HG03521 (cell line): ENCODE results near the gene AKR1D1.

Experiments used
- ATAC-seq: cut with Tn5 transposase; IDR thresholded peaks from one replicate; pipeline ENCODE4 v1.9.1; 2021; ENCODE audit warnings: mild to moderate bottlenecking, moderate library complexity; ENCODE audit not compliant: unreplicated experiment

AKR1D1 gene

DNA sequence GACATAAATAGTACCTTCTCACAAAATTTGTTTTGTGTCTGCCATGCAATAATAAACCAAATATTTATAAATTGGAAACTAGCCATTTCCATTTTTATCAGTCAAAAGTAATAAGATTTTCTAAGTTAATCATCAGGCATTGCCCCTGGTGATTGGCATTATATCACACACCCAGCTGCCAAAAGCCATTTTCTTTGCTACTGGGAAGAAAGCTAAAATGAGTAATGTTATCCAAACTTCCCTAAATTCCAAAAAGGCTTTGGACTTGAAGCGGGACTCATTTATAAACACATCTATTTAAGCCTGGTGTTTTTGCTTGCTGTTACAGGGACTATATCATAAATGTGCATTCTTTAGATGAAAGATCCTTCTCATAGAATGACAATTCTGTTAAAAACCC, 86.0 kb downstream of the AKR1D1 start:
- ATAC-seq: no peak

DNA sequence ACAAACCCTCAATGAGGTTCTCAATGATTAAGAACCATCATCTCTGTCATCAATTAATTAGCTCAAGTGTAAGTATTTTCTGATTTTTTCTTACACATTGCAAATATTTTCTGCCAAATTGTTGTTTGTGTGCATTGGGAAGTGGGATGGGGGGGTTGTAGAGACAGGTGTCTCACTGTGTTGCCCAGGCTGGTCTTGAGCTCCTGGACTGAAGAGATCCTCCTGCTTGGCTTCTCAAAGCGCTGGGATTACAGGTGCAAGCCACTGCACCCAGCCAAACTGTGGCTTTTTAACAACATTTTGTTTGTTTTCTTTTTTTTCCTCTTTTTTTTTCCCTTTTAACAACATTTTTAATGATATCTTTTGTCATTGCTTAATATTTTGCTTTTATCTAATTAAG, 87.5 kb downstream of the AKR1D1 start:
- ATAC-seq: no peak

DNA sequence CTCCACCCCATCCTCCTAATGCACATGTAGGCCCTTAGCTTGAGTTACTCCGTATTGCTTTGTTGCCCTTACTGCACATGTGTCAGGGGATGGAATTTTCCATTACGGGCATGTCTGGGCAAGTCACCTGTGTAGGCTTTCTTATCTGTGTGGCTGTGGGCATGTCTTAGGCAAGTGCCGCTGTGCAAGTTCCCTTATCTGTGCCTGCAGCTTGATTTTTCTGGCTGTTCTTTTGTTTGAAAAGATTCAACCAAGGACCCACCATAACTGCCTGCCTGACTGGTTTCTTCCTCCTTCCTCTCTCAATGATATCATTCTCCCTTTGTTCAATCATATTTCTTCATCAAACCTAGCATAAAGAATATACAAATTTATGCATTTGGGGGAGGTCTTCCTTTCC, 88.5 kb downstream of the AKR1D1 start:
- ATAC-seq: no peak

DNA sequence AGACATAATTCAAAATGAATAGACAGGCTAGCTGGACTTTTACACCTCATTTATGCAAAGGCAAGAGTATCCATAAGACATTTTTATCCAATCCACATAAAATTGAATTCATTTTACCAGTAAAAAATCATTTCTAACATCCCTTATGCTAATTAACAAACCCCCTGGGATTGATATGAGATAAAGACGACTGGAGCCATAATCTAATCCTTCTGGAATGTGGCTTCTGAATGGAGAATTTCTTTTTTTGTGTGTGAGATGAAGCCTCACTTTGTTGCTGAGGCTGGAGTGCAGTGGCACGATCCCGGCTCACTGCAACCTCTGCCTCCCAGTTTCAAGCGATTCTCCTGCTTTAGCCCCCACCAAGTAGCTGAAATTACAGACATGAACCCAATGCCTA, 90.4 kb downstream of the AKR1D1 start:
- ATAC-seq: no peak

DNA sequence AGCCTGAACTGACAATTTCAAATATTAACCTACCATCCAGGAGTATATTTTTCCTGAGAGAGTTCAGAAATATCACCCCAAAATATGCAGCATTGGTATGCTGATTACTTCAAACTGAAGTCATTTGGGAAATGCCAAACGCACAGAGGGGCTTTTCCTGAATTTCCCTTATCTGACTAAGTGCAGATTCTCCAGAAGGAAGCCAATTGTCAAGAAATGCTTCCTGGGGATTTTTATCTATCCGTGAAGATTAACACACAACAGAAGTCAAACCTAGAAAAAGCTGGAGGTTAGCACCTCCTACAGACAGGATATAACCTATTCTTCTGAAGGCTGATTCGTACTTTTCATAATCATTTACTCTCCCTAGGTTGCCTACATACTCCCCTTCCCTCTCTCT, 91.0 kb downstream of the AKR1D1 start:
- no peak for ATAC-seq

DNA sequence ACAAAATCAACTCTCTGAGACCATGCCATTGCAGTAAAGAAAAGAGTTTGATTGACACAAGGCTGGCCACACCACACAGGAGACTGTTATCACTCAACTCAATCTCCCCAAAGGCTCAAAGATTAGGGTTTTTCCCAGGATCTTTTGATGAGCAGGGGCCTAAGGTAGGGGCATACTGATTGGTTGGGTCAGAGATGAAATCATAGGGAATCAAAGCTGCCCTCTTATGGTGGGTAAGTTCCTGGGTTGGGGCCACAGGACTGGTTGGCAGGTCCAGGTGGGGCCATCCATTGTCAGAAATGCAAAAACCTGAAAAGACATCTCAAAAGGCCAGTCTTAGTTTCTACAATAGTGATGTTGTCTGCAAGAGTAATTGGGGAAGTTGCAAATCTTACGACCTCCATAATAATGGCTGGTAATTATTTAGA, 91.6 kb downstream of the AKR1D1 start:
- ATAC-seq: no peak
